Cardiac septum (tissue), 1 donor: ENCODE measurements around the gene GPI. TPM values are rescaled to one million over a fixed set of nuclear protein-coding genes. Genes with fewer than 3 reads are reported as not detected.

Source experiments
- DNase-seq: peaks from one replicate; pipeline ENCODE4 v3.0.0-alpha.2; 2020; ENCODE audit warnings: low spot score
- intact Hi-C: fragments of 100-400 bp; cut with DNase I; formaldehyde crosslinking; loops from one replicate; pipeline ENCODE4 v1.14.0; 2022
- total RNA-seq: library from RNA; stranded (reverse); fragmentation: NEBNext Ultra II Directional; extraction: Animal tissue kit (Norgen Biotek cat#: 25700); gene quantifications from one replicate; pipeline ENCODE4 v1.2.1, GENCODE V29; 2021
- donor health status: DM: no; HTN: no; CAD: no.

Gene GPI
- total RNA-seq, 1 donor from 2014 or later, result 512 TPM

DNA sequence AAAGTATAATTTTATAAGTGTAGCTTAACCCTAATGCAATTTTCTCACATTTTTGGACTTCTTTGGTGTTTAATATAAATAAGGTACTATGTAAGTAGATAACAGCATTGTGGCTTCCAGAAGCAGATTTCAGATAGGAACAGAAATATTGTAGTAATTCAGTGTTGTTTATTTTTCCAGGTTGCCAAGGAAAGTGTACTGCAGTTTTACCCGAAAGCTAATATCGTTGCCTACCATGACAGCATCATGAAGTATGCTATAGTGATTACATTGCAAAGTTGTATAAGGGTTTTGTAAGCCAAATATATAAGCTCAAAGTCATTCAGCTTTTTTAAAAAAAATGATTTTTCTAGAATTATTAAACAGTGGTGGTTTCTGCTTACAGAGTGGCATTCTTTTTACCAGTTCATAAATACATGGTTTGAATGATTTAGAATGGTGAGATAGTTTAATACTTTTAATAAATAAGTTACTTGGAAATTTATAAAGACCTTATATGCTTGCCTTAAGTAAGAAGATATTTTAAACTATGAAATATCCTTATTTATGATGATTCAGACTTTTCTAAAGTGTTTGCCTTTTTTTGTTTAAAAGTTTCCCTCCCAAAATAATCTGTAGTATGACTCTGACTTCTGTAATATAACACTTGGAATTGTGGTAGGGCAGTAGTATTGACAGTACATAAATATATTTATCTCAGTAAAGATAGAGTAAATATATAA is 66.8 kb downstream of the GPI start:
- intact Hi-C loops, result loop anchor here (2.0 kb wide), 1 partner anchor 67 kb away; the partner anchor contains the start of gene GPI
- no peak for DNase-seq

DNA sequence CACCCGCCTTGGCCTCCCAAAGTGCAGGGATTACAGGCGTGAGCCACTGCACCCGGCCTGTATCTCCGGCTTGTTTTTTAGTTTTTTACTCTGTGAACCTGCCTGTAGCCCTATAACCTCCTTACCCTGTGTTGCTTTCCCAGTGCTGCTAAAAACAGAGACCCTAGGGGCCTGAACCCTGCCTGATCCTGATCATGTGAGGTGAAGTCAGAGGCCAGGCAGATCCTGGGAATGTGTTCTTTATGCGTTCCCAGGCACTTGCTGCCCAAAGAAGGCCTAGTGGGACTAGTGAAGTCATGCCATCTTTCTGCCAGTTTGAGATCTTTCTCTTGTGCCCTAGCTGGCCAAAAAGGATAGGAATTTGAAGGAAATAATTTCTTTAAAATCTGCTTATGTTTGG is 67.8 kb downstream of the GPI start:
- no peak for DNase-seq
- intact Hi-C loops, result no loop called here

DNA sequence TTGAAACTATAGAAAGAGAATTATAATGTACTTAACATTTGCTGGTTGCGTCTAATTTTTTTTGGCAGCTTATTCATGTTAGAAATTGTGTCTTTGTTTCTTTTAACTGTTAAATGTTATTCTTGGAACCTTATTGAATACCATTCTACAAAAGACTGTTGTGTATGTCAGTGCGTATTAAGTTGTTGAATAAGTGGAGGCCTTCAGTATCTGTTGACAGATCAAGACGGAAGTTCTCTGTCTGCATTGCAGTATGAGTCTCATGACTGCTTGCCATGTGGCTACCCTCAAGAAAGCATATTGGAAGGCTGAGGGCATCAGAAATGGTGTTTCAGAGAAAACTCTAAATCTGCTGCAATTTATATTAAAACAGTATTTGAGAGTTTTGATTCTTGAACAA is 71.7 kb downstream of the GPI start:
- intact Hi-C loops, result no loop called here
- no peak for DNase-seq

DNA sequence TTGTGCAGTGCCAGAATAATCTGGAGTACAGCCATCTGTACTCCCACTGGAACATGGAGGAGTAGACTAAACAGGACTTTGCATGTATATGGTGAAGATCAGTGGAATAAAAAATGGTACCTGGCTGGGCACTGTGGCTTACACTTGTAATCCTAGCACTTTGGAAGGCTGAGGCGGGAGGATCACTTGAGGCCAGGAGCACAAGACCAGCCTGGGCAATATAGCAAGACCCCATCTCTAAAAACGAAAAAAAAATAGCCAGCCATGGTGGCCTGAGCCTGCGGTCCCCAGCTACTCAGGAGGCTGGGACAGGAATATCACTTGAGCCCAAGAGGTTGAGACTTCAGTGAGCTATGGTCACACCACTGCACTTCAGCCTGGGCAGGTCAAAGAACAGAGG is 83.2 kb downstream of the GPI start:
- intact Hi-C loops, result no loop called here
- no peak for DNase-seq

Other genes starting within 250 kb of the GPI start
- 69.5 TPM for gene LSM14A, start 192.7 kb upstream of the GPI start, total RNA-seq
- 26.7 TPM for gene GARRE1, start 110.6 kb upstream of the GPI start, total RNA-seq
- gene PDCD2L, start 39.2 kb downstream of the GPI start, total RNA-seq, result 8.5 TPM
- gene UBA2, start 63.2 kb downstream of the GPI start, total RNA-seq, result 49.3 TPM
- gene WTIP, start 116.6 kb downstream of the GPI start, total RNA-seq, result 34.7 TPM